Transverse colon (tissue), 3 donors: ENCODE data around the gene ANKAR.

Experiments
- CTCF ChIP-seq, 5 experiments: fragments of 200-600 bp in 3 of 5; fragments of 450-650 bp in 2 of 5; sonication (generic) in 3 of 5; IDR thresholded peaks; 1 replicate in 2 of 5; 2 replicates in 3 of 5; pipeline ENCODE4 v1.5.1; 2016 to 2017; ENCODE audit warnings: antibody characterized with exemption in 5 of 5, inconsistent platforms in 3 of 5, mild to moderate bottlenecking in 2 of 5, moderate library complexity in 1 of 5
- EP300 ChIP-seq: sonication (generic); formaldehyde crosslinking; IDR thresholded peaks from one replicate; pipeline ENCODE4 v1.6.1; 2017; ENCODE audit warnings: antibody characterized with exemption, low read depth

- TF ChIP-seq CTCF (IDR thresholded peaks at IDR 0.05) (no peak), EP300 (no peak)
Measured at GRCh38 chr2:189627789-189628188, 46.7 kb upstream of the ANKAR start.
